ENCODE data around the gene ZNF429. TPM values are rescaled to one million over a fixed set of nuclear protein-coding genes. Genes with fewer than 3 reads are reported as not detected.

The ZNF429 gene
- total RNA-seq, 1 donor from 2014 or later = 12.7 TPM

- peak overlapping the region; percentile 68 for H3K9ac ChIP-seq (ENCODE audit: low read length)
- no peaks in the 10 kb centered on the region for H3K27me3 Mint-ChIP-seq (ENCODE audit: low read depth, unreplicated experiment)
- no peak overlapping the region for H3K4me3 Mint-ChIP-seq (ENCODE audit: unreplicated experiment)
- H3K27me3 ChIP-seq (ENCODE audit: insufficient read depth, low read length) = no peaks in the 10 kb centered on the region
- H3K27ac Mint-ChIP-seq (ENCODE audit: unreplicated experiment) = no peak overlapping the region
- H3K9me3 Mint-ChIP-seq (ENCODE audit: unreplicated experiment) = peaks cover 10% of the 10 kb centered on the region
- H4K20me1 ChIP-seq (ENCODE audit: insufficient read depth, low read length) = no peaks in the 10 kb centered on the region
- H3K4me1 Mint-ChIP-seq (ENCODE audit: low read depth, unreplicated experiment) = no peaks in the 10 kb centered on the region
- H2AFZ ChIP-seq (ENCODE audit: low read depth, low read length) = peak overlapping the region; percentile 78
- H3K27ac ChIP-seq (ENCODE audit: low read depth, low read length) = no peak overlapping the region
- TF ChIP-seq CTCF (IDR thresholded peaks at IDR 0.05; ENCODE audit: insufficient read depth, low read depth, low read length) (no peak), EZH2 (IDR thresholded peaks at IDR 0.05; ENCODE audit: insufficient read depth, low read length) (no peak)
- peaks cover 5% of the 10 kb centered on the region for H3K9me3 ChIP-seq (ENCODE audit: insufficient read depth, low read depth, low read length)
- H3K4me1 ChIP-seq (ENCODE audit: insufficient read depth, low read length) = no peaks in the 10 kb centered on the region
- H3K79me2 ChIP-seq (ENCODE audit: insufficient read depth, low read length) = no peaks in the 10 kb centered on the region
- H3K36me3 Mint-ChIP-seq (ENCODE audit: low read depth, unreplicated experiment) = no peaks in the 10 kb centered on the region
- peak; percentile 89 for DNase-seq (ENCODE audit: low read depth)
- FAIRE-seq = no peak
- H3K4me2 ChIP-seq (ENCODE audit: low read length) = peak overlapping the region; percentile 67
- H3K4me3 ChIP-seq (ENCODE audit: insufficient read depth, low read depth, low read length) = peak overlapping the region; percentile 50
- H3K36me3 ChIP-seq (ENCODE audit: insufficient read depth, low read length) = no peaks in the 10 kb centered on the region
These were observed 63.6 kb downstream of the ZNF429 start for GRCh38 chr19:21568816-21569493.

- Histone ChIP-seq H3K9ac (ENCODE audit: low read length) (no peak overlapping the region), H2AFZ (ENCODE audit: low read depth, low read length) (peak overlapping the region; percentile 78), H3K9me3 (ENCODE audit: insufficient read depth, low read depth, low read length) (peaks cover 5% of the 10 kb centered on the region), H3K27ac (ENCODE audit: low read depth, low read length) (no peak overlapping the region), H3K4me3 (ENCODE audit: insufficient read depth, low read depth, low read length) (peak overlapping the region; percentile 5), H3K36me3 (ENCODE audit: insufficient read depth, low read length) (no peaks in the 10 kb centered on the region), H3K79me2 (ENCODE audit: insufficient read depth, low read length) (no peaks in the 10 kb centered on the region), H3K4me1 (ENCODE audit: insufficient read depth, low read length) (no peaks in the 10 kb centered on the region), H4K20me1 (ENCODE audit: insufficient read depth, low read length) (no peaks in the 10 kb centered on the region), H3K27me3 (ENCODE audit: insufficient read depth, low read length) (no peaks in the 10 kb centered on the region), H3K4me2 (ENCODE audit: low read length) (peak overlapping the region; percentile 57)
- no peaks in the 10 kb centered on the region for H3K4me1 Mint-ChIP-seq (ENCODE audit: low read depth, unreplicated experiment)
- H3K9me3 Mint-ChIP-seq (ENCODE audit: unreplicated experiment) = peaks cover 10% of the 10 kb centered on the region
- peak; percentile 46 for DNase-seq (ENCODE audit: low read depth)
- no peaks in the 10 kb centered on the region for H3K27me3 Mint-ChIP-seq (ENCODE audit: low read depth, unreplicated experiment)
- H3K27ac Mint-ChIP-seq (ENCODE audit: unreplicated experiment) = no peak overlapping the region
- no peak for FAIRE-seq
- H3K36me3 Mint-ChIP-seq (ENCODE audit: low read depth, unreplicated experiment) = no peaks in the 10 kb centered on the region
- H3K4me3 Mint-ChIP-seq (ENCODE audit: unreplicated experiment) = no peak overlapping the region
- no peak for TF ChIP-seq EZH2 (IDR thresholded peaks at IDR 0.05; ENCODE audit: insufficient read depth, low read length)
- TF ChIP-seq CTCF (IDR thresholded peaks at IDR 0.05; ENCODE audit: insufficient read depth, low read depth, low read length) = no peak
These were observed 64.1 kb downstream of the ZNF429 start for GRCh38 chr19:21569494-21569865.

- Histone ChIP-seq H3K4me1 (ENCODE audit: insufficient read depth, low read length) (no peaks in the 10 kb centered on the region), H3K9me3 (ENCODE audit: insufficient read depth, low read depth, low read length) (peaks cover 5% of the 10 kb centered on the region), H3K27ac (ENCODE audit: low read depth, low read length) (no peak overlapping the region), H4K20me1 (ENCODE audit: insufficient read depth, low read length) (no peaks in the 10 kb centered on the region), H3K79me2 (ENCODE audit: insufficient read depth, low read length) (no peaks in the 10 kb centered on the region), H3K9ac (ENCODE audit: low read length) (no peak overlapping the region), H3K27me3 (ENCODE audit: insufficient read depth, low read length) (no peaks in the 10 kb centered on the region), H2AFZ (ENCODE audit: low read depth, low read length) (no peak overlapping the region), H3K36me3 (ENCODE audit: insufficient read depth, low read length) (no peaks in the 10 kb centered on the region), H3K4me3 (ENCODE audit: insufficient read depth, low read depth, low read length) (no peak overlapping the region), H3K4me2 (ENCODE audit: low read length) (no peak overlapping the region)
- Mint-ChIP-seq H3K4me1 (ENCODE audit: low read depth, unreplicated experiment) (no peaks in the 10 kb centered on the region), H3K4me3 (ENCODE audit: unreplicated experiment) (no peak overlapping the region), H3K9me3 (ENCODE audit: unreplicated experiment) (peaks cover 14% of the 10 kb centered on the region), H3K27ac (ENCODE audit: unreplicated experiment) (no peak overlapping the region), H3K27me3 (ENCODE audit: low read depth, unreplicated experiment) (no peaks in the 10 kb centered on the region), H3K36me3 (ENCODE audit: low read depth, unreplicated experiment) (no peaks in the 10 kb centered on the region)
- FAIRE-seq (no peak), DNase-seq (ENCODE audit: low read depth) (no peak)
- TF ChIP-seq CTCF (IDR thresholded peaks at IDR 0.05; ENCODE audit: insufficient read depth, low read depth, low read length) (no peak), EZH2 (IDR thresholded peaks at IDR 0.05; ENCODE audit: insufficient read depth, low read length) (no peak)
These were observed 65.9 kb downstream of the ZNF429 start for GRCh38 chr19:21571316-21571715.
